ENCODE data around the gene OPCML.

The OPCML gene

GRCh38 chr11:132504501-132505041 is 1027.7 kb downstream of the OPCML start:
- DNase-seq = no peak

GRCh38 chr11:132501356-132501755 is 1030.9 kb downstream of the OPCML start:
- DNase-seq = no peak

- no peak for DNase-seq
Observed at GRCh38 chr11:132499661-132500060, 1032.6 kb downstream of the OPCML start.

GRCh38 chr11:132496341-132496740 is 1036.0 kb downstream of the OPCML start:
- DNase-seq = no peak

GRCh38 chr11:132493801-132494200 is 1038.5 kb downstream of the OPCML start:
- no peak for DNase-seq

GRCh38 chr11:132490978-132491377 is 1041.3 kb downstream of the OPCML start:
- DNase-seq = no peak

GRCh38 chr11:132486060-132486459 is 1046.2 kb downstream of the OPCML start:
- DNase-seq = no peak

- no peak for DNase-seq
Observed at GRCh38 chr11:132475026-132475425, 1057.3 kb downstream of the OPCML start.

- DNase-seq = no peak
Observed at GRCh38 chr11:132472411-132473172, 1059.7 kb downstream of the OPCML start.

GRCh38 chr11:132471466-132471865 is 1060.8 kb downstream of the OPCML start:
- DNase-seq = no peak

- no peak for DNase-seq
Observed at GRCh38 chr11:132466983-132467382, 1065.3 kb downstream of the OPCML start.

GRCh38 chr11:132464939-132465338 is 1067.4 kb downstream of the OPCML start:
- no peak for DNase-seq

GRCh38 chr11:132464003-132464342 is 1068.3 kb downstream of the OPCML start:
- DNase-seq = no peak

- no peak for DNase-seq
Observed at GRCh38 chr11:132463295-132464002, 1068.9 kb downstream of the OPCML start.

- DNase-seq = no peak
Observed at GRCh38 chr11:132459736-132460135, 1072.6 kb downstream of the OPCML start.

GRCh38 chr11:132457445-132457844 is 1074.9 kb downstream of the OPCML start:
- DNase-seq = no peak

GRCh38 chr11:132456751-132457328 is 1075.5 kb downstream of the OPCML start:
- no peak for DNase-seq

- no peak for DNase-seq
Observed at GRCh38 chr11:132455044-132455443, 1077.3 kb downstream of the OPCML start.

GRCh38 chr11:132453406-132453805 is 1078.9 kb downstream of the OPCML start:
- no peak for DNase-seq

GRCh38 chr11:132452616-132453015 is 1079.7 kb downstream of the OPCML start:
- DNase-seq = no peak

GRCh38 chr11:132451942-132452601 is 1080.2 kb downstream of the OPCML start:
- DNase-seq = no peak

- no peak for DNase-seq
Observed at GRCh38 chr11:132450631-132451030, 1081.7 kb downstream of the OPCML start.

GRCh38 chr11:132448334-132448995 is 1083.8 kb downstream of the OPCML start:
- DNase-seq = no peak

All from GDM1 (cell line).